ENCODE results near the gene NFKB1. TPM values are rescaled to one million over a fixed set of nuclear protein-coding genes. Genes with fewer than 3 reads are reported as not detected.

The NFKB1 gene
- total and polyA plus RNA-seq, 10 of the 15 experiments (the other 5 are each of a cell fraction or from before 2014, with no cell fraction given): 8.7 to 110 (median 57.3) TPM

DNA sequence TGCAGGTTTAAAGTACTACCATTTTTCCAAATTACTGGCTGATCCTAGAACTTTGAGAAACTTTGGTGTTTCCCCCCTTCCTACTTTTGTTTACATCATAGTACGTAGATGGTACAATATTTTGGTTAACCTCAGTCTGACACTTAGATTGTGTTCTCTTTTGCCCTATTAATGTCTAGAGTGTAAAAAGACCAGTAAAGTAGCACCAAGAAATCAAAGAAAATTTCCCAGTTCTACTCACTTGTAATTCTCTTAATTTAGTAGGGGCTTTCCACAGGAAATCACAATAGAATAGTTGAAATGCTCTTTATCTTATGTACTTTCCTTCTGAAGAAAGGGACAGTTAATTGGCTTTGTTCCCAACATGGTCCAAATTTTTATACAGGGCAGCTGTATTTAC, 51.6 kb downstream of the NFKB1 start (continued):
- TF ChIP-seq EGR1 (IDR thresholded peaks at IDR 0.05; ENCODE audit: borderline replicate concordance in 1 of 2, low read depth in 2 of 2, low read length in 2 of 2) (no peak), ATF7 (IDR thresholded peaks at IDR 0.05; ENCODE audit: low read depth) (peak; percentile 53; the same call in 1 of the 2 replicates), RAD51 (IDR thresholded peaks at IDR 0.05) (no peak), FOS (IDR thresholded peaks at IDR 0.05; ENCODE audit: borderline replicate concordance, extremely low read depth, insufficient read length) (no peak), RFX5 (IDR thresholded peaks at IDR 0.05; ENCODE audit: low read depth, low read length) (no peak), STAT1 (conservative IDR thresholded peaks at IDR 0.05) (no peak), ZNF622 (IDR thresholded peaks at IDR 0.05) (no peak), LARP7 (IDR thresholded peaks at IDR 0.05) (no peak), TBL1XR1 (IDR thresholded peaks at IDR 0.05; ENCODE audit: low read depth, low read length) (no peak), NBN (IDR thresholded peaks at IDR 0.05) (no peak), TCF7 (IDR thresholded peaks at IDR 0.05; ENCODE audit: borderline replicate concordance) (no peak), YY1 (IDR thresholded peaks at IDR 0.05; ENCODE audit: low read depth, low read length) (no peak), CHD1 (IDR thresholded peaks at IDR 0.05; ENCODE audit: low read depth, low read length) (no peak), CREM (IDR thresholded peaks at IDR 0.05; ENCODE audit: low read depth) (0 out of 2 replicates have a peak, but pooled peaks have one; percentile 23), CBFB (IDR thresholded peaks at IDR 0.05; ENCODE audit: low read depth) (no peak), MEF2B (IDR thresholded peaks at IDR 0.05; ENCODE audit: partially characterized antibody, poor library complexity, severe bottlenecking) (peak; percentile 48), TCF3 (IDR thresholded peaks at IDR 0.05; ENCODE audit: borderline replicate concordance, insufficient read depth, low read depth, low read length) (no peak), MTA2 (IDR thresholded peaks at IDR 0.05; ENCODE audit: low read depth) (peak; percentile 88), ESRRA (IDR thresholded peaks at IDR 0.05; ENCODE audit: low read length) (no peak), KAT2A (conservative IDR thresholded peaks at IDR 0.05; ENCODE audit: control insufficient read depth, low read depth, low read length) (no peak), SMARCA5 (IDR thresholded peaks at IDR 0.05) (no peak), CBX3 (IDR thresholded peaks at IDR 0.05; ENCODE audit: borderline replicate concordance, low read depth) (no peak), ASH2L (IDR thresholded peaks at IDR 0.05; ENCODE audit: borderline replicate concordance, low read depth) (no peak), SP1 (IDR thresholded peaks at IDR 0.05; ENCODE audit: low read depth, low read length) (no peak)
- TF ChIP-seq, protein P1, sequence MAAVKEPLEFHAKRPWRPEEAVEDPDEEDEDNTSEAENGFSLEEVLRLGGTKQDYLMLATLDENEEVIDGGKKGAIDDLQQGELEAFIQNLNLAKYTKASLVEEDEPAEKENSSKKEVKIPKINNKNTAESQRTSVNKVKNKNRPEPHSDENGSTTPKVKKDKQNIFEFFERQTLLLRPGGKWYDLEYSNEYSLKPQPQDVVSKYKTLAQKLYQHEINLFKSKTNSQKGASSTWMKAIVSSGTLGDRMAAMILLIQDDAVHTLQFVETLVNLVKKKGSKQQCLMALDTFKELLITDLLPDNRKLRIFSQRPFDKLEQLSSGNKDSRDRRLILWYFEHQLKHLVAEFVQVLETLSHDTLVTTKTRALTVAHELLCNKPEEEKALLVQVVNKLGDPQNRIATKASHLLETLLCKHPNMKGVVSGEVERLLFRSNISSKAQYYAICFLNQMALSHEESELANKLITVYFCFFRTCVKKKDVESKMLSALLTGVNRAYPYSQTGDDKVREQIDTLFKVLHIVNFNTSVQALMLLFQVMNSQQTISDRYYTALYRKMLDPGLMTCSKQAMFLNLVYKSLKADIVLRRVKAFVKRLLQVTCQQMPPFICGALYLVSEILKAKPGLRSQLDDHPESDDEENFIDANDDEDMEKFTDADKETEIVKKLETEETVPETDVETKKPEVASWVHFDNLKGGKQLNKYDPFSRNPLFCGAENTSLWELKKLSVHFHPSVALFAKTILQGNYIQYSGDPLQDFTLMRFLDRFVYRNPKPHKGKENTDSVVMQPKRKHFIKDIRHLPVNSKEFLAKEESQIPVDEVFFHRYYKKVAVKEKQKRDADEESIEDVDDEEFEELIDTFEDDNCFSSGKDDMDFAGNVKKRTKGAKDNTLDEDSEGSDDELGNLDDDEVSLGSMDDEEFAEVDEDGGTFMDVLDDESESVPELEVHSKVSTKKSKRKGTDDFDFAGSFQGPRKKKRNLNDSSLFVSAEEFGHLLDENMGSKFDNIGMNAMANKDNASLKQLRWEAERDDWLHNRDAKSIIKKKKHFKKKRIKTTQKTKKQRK (IDR thresholded peaks at IDR 0.05; ENCODE audit: low read depth, low read length): no peak
- TF ChIP-seq, protein P2, sequence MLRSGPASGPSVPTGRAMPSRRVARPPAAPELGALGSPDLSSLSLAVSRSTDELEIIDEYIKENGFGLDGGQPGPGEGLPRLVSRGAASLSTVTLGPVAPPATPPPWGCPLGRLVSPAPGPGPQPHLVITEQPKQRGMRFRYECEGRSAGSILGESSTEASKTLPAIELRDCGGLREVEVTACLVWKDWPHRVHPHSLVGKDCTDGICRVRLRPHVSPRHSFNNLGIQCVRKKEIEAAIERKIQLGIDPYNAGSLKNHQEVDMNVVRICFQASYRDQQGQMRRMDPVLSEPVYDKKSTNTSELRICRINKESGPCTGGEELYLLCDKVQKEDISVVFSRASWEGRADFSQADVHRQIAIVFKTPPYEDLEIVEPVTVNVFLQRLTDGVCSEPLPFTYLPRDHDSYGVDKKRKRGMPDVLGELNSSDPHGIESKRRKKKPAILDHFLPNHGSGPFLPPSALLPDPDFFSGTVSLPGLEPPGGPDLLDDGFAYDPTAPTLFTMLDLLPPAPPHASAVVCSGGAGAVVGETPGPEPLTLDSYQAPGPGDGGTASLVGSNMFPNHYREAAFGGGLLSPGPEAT (IDR thresholded peaks at IDR 0.05; ENCODE audit: low read depth): peak; percentile 81
- TF ChIP-seq, protein P3, sequence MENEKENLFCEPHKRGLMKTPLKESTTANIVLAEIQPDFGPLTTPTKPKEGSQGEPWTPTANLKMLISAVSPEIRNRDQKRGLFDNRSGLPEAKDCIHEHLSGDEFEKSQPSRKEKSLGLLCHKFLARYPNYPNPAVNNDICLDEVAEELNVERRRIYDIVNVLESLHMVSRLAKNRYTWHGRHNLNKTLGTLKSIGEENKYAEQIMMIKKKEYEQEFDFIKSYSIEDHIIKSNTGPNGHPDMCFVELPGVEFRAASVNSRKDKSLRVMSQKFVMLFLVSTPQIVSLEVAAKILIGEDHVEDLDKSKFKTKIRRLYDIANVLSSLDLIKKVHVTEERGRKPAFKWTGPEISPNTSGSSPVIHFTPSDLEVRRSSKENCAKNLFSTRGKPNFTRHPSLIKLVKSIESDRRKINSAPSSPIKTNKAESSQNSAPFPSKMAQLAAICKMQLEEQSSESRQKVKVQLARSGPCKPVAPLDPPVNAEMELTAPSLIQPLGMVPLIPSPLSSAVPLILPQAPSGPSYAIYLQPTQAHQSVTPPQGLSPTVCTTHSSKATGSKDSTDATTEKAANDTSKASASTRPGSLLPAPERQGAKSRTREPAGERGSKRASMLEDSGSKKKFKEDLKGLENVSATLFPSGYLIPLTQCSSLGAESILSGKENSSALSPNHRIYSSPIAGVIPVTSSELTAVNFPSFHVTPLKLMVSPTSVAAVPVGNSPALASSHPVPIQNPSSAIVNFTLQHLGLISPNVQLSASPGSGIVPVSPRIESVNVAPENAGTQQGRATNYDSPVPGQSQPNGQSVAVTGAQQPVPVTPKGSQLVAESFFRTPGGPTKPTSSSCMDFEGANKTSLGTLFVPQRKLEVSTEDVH (IDR thresholded peaks at IDR 0.05; ENCODE audit: low read depth, partially characterized antibody): no peak
